Fibroblast of mammary gland (primary cell): ENCODE data around the gene RFFL.
"Not testable (repeated sequence)": the region's sequence is repeated elsewhere in the genome, so short reads cannot be mapped to it uniquely, and the experiment has no call there.

Experiments used
- DNase-seq: peaks from one replicate; pipeline ENCODE4 v3.0.0-alpha.2; 2010; ENCODE audit warnings: low read depth
- H3K4me3 ChIP-seq: 2 replicates; pipeline ENCODE4 v1.5.1; 2011; ENCODE audit warnings: low read depth, mild to moderate bottlenecking, low read length, moderate library complexity; ENCODE audit not compliant: control insufficient read depth
- TF ChIP-seq, protein P1 (sequence below): conservative IDR thresholded peaks from 2 replicates; pipeline ENCODE4 v1.5.1; 2011; ENCODE audit warnings: low read depth, low read length, inconsistent platforms; ENCODE audit not compliant: control insufficient read depth, insufficient read depth

Gene RFFL

DNA sequence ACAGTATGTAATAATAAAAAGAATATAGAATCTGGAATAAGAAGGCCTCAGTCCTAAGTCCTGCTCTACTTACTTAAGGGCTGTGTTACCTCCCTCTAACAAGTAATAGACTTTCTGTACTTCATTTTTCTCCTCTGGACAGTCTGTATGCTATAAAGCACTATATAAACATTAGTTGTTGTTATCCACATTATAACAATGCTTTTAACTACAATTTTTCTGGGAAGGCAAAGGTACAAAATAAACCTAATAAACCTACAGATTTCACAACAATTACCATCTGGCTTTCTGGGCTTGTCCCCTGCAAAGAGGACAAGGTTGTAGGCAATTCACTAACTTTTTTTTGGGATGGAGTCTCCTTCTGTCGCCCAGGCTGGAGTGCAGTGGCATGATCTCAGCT is 32.7 kb downstream of the RFFL start:
- DNase-seq, result no peak
- H3K4me3 ChIP-seq, result no peak overlapping the region
- TF ChIP-seq, protein P1, sequence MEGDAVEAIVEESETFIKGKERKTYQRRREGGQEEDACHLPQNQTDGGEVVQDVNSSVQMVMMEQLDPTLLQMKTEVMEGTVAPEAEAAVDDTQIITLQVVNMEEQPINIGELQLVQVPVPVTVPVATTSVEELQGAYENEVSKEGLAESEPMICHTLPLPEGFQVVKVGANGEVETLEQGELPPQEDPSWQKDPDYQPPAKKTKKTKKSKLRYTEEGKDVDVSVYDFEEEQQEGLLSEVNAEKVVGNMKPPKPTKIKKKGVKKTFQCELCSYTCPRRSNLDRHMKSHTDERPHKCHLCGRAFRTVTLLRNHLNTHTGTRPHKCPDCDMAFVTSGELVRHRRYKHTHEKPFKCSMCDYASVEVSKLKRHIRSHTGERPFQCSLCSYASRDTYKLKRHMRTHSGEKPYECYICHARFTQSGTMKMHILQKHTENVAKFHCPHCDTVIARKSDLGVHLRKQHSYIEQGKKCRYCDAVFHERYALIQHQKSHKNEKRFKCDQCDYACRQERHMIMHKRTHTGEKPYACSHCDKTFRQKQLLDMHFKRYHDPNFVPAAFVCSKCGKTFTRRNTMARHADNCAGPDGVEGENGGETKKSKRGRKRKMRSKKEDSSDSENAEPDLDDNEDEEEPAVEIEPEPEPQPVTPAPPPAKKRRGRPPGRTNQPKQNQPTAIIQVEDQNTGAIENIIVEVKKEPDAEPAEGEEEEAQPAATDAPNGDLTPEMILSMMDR, result no peak

DNA sequence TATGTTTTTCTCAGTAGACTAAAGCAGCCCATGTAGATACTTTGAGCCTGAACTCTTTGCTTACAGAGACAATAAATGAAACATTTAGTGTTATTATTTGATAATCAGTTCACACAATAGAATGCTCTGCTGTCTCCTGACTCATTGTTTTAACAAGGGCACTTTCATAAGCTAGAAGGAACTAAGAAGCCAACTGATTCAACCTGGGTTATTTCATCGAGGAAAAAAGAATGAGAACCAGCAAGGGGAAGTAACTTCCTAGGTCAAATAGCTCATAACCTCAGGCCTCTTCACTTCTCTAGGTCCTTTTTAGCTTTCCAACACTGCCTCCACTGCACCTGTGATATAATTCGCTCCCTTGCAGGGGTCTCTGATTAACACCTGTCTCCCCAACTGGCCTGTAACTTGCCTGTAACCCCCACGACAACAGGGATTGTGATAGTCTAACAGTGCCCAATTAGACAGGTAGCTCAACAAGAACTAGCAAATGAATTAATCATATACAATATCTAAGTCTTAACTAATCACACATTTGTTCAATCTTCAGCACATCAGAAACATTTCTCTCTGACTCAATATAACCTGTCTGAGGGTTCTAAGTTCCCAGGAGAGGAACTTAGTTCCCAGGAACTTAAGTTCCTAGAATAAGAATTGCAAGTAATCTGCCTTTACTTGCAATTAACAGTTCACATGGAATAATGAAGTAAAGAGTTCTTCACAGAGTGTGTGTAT is 34.8 kb downstream of the RFFL start:
- TF ChIP-seq, protein P1, result no peak
- no peak overlapping the region for H3K4me3 ChIP-seq
- DNase-seq, result no peak

DNA sequence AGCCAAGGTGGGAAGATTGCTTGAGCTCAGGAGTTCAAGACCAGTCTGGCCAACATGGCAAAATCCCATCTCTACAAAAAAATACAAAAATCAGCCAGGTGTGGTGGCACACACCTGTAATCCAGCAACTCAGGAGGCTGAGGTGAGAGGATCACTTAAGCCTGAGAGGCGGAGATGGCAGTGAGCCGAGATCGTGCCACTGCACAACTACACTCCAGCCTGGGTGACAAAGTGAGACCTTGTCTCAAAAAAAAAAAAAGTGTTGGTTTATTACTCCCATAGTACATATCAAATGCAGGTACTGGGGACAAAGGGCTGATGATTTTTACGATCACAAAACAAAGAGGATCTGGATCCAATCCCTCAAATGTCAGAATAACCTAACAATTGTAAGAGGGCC is 35.4 kb downstream of the RFFL start:
- DNase-seq, H3K4me3 ChIP-seq: not testable (repeated sequence)

DNA sequence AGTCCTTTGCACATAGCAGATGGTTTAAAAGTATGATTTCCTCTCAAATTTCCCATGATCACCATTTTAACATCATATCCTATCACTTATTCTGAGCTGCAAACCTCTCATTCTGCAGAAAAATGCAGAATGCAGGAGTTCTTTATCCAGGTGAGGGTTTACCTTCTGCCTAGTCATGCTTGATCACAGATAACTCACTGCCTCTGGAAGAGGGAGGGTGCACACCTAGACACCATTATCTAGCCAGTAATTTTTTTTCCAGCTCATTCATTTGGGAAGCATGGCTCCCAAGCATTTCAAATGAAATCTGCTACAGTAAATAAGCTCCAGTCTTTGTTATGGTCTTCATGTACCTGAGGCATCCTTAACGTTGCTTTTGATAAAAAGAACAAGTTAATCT is 38.0 kb downstream of the RFFL start:
- H3K4me3 ChIP-seq, result no peak overlapping the region
- DNase-seq, result no peak
- TF ChIP-seq, protein P1, result no peak

DNA sequence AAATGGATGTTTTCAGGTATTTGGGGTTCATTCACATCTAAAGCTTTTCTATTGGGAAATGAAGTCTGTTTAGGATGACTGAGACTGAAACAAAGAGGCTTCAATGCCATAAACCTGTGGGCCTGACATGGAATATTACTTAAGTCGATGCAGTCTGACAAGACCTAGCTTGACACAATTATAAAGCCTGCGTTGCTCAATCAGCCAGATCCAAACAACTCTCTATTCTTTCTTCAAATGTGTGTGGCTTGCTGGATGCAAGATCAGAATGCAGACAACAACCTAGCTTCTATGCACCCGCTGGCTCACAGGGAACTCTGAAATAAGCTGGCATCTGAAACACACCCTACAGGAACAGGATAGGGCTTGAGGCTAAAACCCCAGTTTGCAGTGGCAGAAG is 40.0 kb downstream of the RFFL start:
- no peak overlapping the region for H3K4me3 ChIP-seq
- DNase-seq, result no peak
- TF ChIP-seq, protein P1, result no peak

DNA sequence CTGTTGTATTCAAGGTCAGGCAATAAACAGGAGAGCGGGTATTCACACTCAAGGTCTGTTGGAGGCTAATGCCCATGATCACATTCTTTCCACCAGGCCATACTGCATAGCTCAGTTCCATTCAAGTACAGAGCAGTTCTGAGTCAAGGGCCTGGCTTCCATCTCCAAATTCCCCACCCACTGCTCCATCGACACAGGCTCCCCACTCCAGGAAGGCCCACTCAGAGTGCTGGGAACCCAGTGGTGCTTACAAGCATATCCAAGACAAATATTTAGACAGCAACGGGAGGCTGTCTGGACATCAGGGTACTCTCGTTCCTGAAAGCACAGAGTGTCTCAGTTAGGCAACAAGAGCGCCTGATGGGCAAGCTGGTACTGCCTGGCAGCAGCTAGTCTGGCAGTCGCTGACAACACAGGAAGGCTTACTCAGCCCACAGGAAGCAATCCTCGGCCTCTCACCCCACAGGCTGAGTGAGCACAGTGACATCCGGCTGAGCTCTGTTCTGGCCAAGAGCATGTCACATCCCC is 40.9 kb downstream of the RFFL start:
- TF ChIP-seq, protein P1, result peak; percentile 35
- H3K4me3 ChIP-seq, result no peak overlapping the region
- DNase-seq, result peak; percentile 81

DNA sequence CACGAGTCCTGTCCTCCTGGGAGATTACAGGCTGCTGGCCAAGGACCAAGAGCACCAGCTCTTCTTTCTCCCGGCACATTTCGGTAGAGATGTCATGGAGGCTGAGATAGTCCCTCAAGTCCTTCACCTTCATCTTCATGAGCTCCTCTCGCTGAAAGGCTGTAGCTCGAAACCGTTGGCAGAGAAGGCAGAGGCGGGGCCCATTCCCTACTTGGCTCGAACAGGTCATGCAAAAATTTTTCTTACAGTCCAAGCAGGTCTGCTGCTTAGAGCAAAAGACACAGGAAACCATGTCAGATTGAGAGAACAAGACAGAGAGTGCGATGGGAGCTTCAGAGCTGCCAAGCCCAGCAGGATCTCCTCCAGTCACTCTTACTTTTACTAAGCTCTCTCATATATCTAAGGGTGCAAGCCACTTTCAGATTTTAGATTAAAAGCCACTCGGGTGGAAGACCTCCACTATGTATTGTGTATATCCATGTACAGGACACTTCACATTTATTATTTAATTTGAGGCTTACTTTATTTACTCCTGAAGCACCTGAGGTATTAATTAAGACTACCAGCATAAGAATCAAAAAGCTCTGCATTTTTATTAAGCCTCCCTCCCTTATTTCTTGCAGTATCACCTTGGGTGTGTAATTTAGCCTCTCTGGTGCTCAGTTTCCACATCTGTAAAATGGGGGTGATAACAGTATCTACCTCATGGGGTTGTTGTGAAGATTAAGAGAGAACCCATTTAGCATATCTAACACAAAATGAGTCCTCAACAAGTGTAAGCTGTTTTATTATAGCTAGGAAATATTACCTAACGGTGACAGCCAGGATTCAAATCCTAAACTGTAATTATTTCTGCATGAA is 41.8 kb downstream of the RFFL start:
- no peak for DNase-seq
- no peak overlapping the region for H3K4me3 ChIP-seq
- TF ChIP-seq, protein P1, result no peak
